Mesodermal cell (in vitro differentiated cells): ENCODE data around the gene HGS.

Experiments used
- H3K27ac ChIP-seq: 2 replicates; pipeline ENCODE4 v1.7.0; 2013; ENCODE audit warnings: mild to moderate bottlenecking, low read depth, low read length, moderate library complexity; ENCODE audit not compliant: severe bottlenecking
- H3K36me3 ChIP-seq: 2 replicates; pipeline ENCODE4 v1.7.1; 2013; ENCODE audit warnings: mild to moderate bottlenecking, low read length, moderate library complexity; ENCODE audit not compliant: control insufficient read depth, insufficient read depth
- H3K4me1 ChIP-seq: one replicate; pipeline ENCODE4 v1.7.1; 2013; ENCODE audit warnings: mild to moderate bottlenecking, low read length; ENCODE audit not compliant: insufficient read depth, control insufficient read depth, poor library complexity, severe bottlenecking
- H3K4me3 ChIP-seq: 2 replicates; pipeline ENCODE4 v1.7.0; 2013; ENCODE audit warnings: low read length, control low read depth, mild to moderate bottlenecking; ENCODE audit not compliant: insufficient read depth, poor library complexity, severe bottlenecking; ENCODE audit errors: extremely low read depth
- H3K9me3 ChIP-seq: 2 replicates; pipeline ENCODE4 v1.7.1; 2013; ENCODE audit warnings: mild to moderate bottlenecking, low read length, moderate library complexity; ENCODE audit not compliant: control insufficient read depth
- WGBS, 2 experiments: methylation state at CpG; one replicate each; pipeline ENCODE4 v1.1.5; 2013; ENCODE audit warnings: missing lambda C conversion rate in 2 of 2; ENCODE audit not compliant: insufficient coverage in 2 of 2; 5-methylcytosine and 5-hydroxymethylcytosine counted together

HGS gene

DNA sequence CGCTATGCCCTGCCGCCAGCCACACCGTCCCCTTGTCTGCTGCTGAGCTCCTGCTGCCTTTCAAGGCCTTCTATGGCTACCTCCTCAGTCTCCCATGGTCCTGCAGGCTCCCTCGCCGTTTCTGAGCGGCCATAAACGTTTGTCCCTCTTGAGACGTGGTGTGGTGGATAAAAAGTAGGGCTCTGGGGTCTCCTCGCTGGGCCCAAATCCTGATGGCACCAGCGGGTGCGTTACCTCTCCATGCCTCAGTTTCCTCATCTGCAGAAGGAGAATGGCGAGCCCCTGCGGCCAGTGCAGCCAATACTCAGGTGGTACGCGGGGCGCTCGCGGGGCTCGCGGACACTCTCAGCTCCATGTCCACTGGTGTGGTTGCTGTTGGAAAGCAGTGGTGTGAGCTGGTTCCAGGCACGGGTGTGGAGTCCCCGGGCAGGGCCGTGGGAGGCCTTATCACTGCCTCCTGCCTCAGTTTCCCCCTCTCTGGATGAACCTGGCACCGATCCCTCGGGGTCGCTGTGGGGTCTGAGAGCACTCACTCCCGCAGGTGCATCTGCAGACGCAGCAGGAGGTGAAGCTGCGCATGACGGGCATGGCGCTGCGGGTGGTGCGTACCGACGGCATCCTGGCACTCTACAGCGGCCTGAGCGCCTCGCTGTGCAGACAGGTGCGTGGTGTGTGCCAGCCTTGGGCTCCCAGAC is 30.7 kb downstream of the HGS start:
- 96 to 97% methylated on average over 26 to 27 of the region's 39 CpGs for WGBS, 2 experiments
- Histone ChIP-seq H3K36me3 (peaks cover 10% of the 10 kb centered on the region), H3K9me3 (no peaks in the 10 kb centered on the region), H3K4me3 (no peak overlapping the region), H3K27ac (no peak overlapping the region), H3K4me1 (peaks cover 30% of the 10 kb centered on the region)

DNA sequence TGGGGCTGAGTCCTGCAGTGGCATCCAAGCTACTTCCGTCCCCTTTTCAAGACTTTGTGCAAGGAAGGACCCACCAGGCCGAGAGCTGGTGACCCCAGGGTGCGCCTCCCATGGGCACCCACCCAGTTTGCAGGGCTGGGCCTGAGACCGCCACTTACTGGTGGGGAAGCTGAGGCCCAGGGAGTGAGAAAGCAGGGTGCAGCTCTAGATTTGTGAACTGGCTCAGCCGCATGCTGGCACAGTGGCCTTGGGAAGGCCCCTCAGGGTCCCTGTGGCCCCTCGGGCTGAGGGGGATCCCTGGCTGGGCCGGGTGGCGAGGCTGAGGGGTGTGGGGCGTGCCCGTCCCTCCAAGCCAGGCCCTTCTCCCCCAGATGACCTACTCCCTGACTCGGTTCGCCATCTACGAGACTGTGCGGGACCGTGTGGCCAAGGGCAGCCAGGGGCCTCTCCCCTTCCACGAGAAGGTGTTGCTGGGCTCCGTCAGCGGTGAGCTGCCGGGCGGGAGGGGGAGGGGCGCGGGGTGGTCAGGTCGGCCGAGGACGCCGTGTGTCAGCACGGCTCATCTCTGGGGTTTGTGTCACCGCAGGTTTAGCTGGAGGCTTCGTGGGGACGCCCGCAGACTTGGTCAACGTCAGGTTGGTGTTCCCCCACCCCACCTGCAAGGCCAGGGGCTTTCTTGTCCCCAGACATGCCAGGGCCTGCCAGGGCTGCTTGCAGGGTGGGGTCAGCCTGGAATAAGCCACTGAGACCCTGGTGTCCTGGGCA is 31.5 kb downstream of the HGS start:
- H3K4me3 ChIP-seq, result no peak overlapping the region
- H3K36me3 ChIP-seq, result peaks cover 10% of the 10 kb centered on the region
- H3K4me1 ChIP-seq, result peaks cover 28% of the 10 kb centered on the region
- no peaks in the 10 kb centered on the region for H3K9me3 ChIP-seq
- H3K27ac ChIP-seq, result no peak overlapping the region
- 93 to 95% methylated on average over 27 to 28 of the region's 32 CpGs for WGBS, 2 experiments

DNA sequence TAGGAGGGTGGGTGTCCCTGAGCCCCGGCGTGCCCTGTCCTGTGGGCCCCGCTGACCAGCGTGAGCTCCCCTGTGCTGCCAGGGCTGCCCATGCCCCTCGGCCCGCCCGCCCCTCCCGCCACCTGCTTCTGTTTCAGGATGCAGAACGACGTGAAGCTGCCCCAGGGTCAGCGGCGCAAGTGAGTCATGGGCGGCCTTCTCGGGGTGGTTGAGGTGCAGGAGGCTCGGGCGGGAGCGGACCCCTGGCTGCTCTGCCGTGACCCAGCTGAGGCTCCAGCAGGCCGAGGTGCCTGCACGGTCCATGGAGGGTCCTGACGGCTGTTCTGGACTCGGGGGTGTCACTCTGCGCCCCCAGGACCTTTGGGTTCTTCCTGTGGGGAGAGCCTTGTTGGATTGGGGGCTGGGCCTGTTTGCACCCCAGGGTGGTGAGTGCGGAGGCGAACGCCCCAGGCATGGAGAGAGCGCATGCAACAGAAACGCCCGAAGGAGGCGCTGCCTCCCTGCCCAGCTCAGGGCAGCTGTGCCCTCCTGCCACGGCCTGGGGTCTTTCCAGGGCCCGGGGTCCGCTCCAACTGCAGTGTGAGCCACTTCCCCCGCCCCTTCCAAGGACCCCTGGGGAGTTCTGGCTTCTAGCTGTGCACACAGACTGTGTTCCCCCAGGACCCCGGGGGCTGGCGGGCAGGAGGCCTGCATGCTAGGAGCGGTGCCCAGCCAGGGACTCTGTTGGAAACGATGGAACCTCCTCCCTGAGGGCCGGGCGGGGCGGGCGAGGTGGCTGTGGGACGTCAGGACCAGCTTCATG is 32.3 kb downstream of the HGS start:
- Histone ChIP-seq H3K4me3 (no peak overlapping the region), H3K9me3 (no peaks in the 10 kb centered on the region), H3K4me1 (peaks cover 21% of the 10 kb centered on the region), H3K36me3 (peaks cover 10% of the 10 kb centered on the region), H3K27ac (no peak overlapping the region)
- WGBS, 2 experiments, result 92 to 96% methylated on average over 33 to 40 of the region's 43 CpGs

DNA sequence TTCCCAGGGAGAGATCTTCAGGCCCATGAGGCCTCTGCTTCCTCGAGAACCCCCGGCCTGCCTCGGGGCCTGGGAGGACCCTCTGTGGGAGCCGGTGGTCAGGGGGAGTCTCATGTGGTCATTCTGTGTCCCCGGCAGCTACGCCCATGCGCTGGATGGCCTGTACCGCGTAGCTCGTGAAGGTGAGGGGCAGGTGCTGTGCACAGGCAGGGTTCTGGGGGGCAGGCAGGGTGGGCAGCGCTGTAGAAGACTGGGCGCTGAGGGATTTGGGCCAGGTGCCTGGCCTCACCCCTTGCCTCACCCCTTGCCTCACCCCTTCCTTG is 32.8 kb downstream of the HGS start:
- Histone ChIP-seq H3K4me3 (no peak overlapping the region), H3K9me3 (no peaks in the 10 kb centered on the region), H3K4me1 (peaks cover 17% of the 10 kb centered on the region), H3K36me3 (peaks cover 10% of the 10 kb centered on the region), H3K27ac (no peak overlapping the region)
- 96 to 97% methylated on average over 11 to 12 of the region's 12 CpGs for WGBS, 2 experiments

DNA sequence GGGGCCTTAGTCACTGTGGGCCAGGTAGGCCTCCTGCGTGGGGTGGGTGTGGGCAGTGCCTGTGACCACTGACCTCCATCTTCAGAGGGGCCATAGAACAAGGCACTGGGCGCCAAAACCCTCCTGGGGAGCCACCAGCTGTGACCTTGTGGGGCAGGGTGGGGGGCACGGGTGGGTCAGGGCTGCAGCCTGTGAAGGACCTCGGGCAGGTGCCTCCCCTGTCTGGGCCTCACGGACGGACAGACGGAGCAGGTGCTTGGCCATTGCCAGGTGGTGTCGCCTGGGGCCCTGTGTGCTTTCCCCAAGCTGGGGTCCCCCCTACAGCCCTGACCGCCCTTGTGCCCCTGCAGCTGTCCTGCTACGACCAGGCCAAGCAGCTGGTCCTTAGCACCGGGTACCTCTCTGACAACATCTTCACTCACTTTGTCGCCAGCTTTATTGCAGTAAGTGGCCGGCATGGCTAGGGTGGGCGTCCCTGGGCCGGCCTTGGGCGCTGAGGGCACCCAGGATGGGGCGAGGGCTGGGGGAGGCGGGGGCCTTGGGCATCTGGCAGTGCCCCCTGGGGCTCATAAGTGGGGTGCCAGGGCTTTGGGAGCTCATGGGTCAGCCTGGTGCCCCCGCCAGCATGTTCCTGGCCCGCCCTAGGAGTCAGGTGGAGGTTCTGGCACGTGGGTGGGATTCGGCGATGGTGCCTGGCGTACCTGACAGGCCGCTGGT is 33.4 kb downstream of the HGS start:
- Histone ChIP-seq H3K27ac (no peak overlapping the region), H3K36me3 (peaks cover 10% of the 10 kb centered on the region), H3K4me3 (no peak overlapping the region), H3K4me1 (peaks cover 17% of the 10 kb centered on the region), H3K9me3 (no peaks in the 10 kb centered on the region)
- WGBS, 2 experiments, result 91 to 97% methylated on average over 24 to 25 of the region's 25 CpGs

DNA sequence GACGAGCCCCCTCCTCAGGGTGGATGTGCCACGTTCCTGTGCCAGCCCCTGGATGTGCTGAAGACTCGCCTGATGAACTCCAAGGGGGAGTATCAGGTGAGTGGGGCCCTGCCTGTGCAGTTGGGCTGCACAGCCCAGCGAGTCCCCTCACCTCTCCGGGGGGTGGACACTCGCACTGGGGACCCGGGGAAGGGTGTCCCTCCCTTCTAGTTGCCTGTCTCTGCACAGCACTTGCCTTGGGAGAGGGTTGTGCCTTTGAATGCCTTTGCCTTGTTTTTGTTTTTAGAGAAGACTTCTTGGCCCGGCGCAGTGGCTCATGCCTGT is 33.9 kb downstream of the HGS start:
- Histone ChIP-seq H3K4me1 (peaks cover 16% of the 10 kb centered on the region), H3K9me3 (no peaks in the 10 kb centered on the region), H3K36me3 (peaks cover 10% of the 10 kb centered on the region), H3K27ac (no peak overlapping the region), H3K4me3 (no peak overlapping the region)
- WGBS, 2 experiments, result 94 to 100% methylated on average over 8 to 9 of the region's 9 CpGs

DNA sequence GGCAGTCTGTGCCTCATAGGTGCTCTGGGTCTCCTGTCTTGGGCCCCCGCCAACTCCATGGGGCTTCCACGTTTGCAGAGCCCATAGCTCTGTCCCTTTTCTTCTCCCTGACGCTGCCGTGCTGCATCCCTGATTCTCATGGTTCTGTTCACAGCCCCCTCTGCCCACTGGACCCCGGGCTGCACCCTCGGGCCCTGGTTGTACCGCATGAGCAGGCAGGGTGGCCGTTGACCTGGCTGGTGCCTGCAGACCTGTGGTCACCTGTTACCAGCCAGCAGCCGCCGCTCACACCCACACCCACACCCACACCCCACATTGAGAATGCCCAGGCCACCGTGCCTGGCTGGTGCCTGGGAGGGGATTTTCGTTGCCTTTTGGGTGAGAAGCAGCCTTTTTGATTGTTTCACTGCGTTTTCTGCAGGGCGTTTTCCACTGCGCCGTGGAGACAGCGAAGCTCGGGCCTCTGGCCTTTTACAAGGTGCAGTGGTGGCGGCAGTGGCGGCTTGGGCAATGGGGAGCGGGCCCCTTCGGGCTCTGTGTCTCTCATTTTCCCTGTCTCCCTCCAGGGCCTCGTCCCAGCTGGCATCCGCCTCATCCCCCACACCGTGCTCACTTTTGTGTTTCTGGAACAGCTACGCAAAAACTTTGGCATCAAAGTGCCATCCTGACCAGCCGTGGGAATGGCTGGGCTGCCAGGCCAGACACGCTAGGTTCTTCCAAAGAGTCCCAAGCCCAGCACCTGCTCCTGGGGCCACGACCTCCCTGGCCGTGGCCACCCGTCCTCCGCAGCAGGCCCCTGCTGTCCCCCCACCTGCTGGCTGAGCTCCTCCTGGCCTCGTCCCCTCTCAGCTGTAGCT is 35.8 kb downstream of the HGS start:
- Histone ChIP-seq H3K36me3 (peaks cover 10% of the 10 kb centered on the region), H3K9me3 (no peaks in the 10 kb centered on the region), H3K27ac (no peak overlapping the region), H3K4me3 (no peak overlapping the region), H3K4me1 (peaks cover 3% of the 10 kb centered on the region)
- 93 to 97% methylated on average over 25 to 27 of the region's 33 CpGs for WGBS, 2 experiments

DNA sequence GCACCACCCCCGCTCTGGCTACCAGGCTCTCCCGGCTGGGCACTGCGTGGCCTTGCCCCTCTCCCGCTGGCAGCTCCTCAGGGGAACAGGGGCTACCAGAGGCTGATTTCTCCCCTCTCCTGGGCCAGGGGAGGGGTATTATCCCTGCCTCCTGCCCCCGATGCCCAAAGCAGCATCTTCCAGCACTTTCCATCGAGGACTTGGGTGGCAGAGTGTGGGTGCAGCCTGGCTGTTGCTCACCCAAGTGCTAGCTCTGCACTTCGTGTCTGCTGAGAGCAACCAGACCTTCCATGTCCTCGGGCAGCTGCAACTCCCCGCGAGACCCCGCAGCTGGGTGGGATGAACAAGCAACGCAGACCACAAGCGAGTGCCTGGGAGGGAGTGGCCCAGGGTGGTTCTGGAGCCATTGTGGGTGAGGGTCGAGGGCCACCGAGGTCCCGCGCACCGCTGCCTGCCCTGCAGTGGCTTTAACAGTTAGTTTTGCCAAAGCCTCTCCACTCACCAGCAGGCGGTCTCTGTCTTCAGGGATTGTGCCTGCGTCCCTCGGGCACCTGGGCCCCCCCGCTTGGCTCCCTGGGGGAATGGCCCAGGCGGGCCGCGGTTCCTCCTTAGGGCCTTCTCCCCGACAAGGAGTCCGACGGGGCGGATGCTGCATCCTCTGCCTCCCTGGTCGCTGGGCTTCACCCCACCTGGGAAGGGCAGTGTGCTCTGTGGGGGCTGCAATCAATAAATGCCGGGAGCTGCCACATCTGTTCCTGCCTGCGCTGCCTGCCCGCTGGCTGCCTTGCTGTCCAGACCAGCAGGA is 36.7 kb downstream of the HGS start:
- Histone ChIP-seq H3K9me3 (no peaks in the 10 kb centered on the region), H3K27ac (no peak overlapping the region), H3K36me3 (peaks cover 10% of the 10 kb centered on the region), H3K4me1 (peaks cover under 1% of the 10 kb centered on the region), H3K4me3 (no peak overlapping the region)
- 88 to 92% methylated on average over 29 to 33 of the region's 33 CpGs for WGBS, 2 experiments

DNA sequence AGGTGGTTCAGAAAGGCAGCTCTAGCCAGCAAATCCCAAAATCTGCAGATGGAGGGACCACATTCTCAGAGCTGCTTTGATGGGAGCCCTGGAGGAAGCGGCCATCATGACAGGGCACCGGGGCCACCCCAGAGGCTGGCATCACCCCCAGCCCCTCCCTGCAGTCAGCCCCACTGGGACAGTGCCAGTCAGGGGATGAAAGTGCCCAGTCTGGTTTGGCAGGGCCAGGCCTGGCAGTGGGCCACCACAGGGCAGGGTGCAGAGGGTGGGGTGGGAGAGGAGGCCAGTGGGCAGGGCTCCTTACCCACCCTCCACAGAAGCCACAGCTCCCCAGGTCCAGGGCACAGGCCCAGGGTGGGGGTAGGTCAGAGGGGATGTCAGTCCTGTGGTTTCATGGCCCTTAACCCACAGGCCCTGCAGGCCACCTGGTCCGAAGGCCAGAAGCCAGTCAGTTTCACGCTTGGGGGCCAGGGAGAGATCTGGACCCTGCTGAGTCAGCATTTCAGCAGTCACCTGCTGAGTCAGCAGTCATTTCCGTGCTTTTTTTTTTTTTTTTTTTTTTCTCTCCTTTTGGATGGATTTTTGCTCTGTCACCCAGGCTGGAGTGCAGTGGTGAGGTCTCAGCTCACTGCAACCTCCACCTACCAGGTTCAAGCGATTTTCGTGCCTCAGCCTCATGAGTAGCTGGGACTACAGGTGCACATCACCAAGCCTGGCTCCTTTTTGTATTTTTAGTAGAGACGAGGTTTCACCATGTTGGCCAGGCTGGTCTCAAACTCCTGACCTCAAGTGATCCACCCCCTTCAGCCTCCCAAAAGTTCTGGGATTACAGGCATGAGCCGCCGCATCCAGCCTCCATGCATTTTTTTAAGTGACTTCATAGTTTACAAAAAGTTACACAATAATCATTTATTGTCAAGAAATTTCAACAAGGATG is 38.6 kb downstream of the HGS start:
- Histone ChIP-seq H3K4me3 (no peak overlapping the region), H3K4me1 (no peaks in the 10 kb centered on the region), H3K36me3 (peaks cover 8% of the 10 kb centered on the region), H3K9me3 (no peaks in the 10 kb centered on the region), H3K27ac (no peak overlapping the region)
- 73 to 86% methylated on average over 5 to 9 of the region's 10 CpGs for WGBS, 2 experiments
